H1 (cell line): ENCODE measurements around the gene FHOD1. TPM values are rescaled to one million over a fixed set of nuclear protein-coding genes. Genes with fewer than 3 reads are reported as not detected.

ENCODE experiments used
- CTCF ChIA-PET: fragments of 300-600 bp; sonication (Branson Sonifier 250); formaldehyde crosslinking; loops from one replicate; lab custom pipeline; 2021; ENCODE audit not compliant: partially characterized antibody; lab: Charles Lee
- POLR2A ChIA-PET: fragments of 300-600 bp; sonication (Branson Sonifier 250); formaldehyde crosslinking; loops from one replicate; lab custom pipeline; 2021; ENCODE audit warnings: inconsistent platforms; ENCODE audit not compliant: partially characterized antibody; lab: Charles Lee
- DNase-seq, 2 experiments: peaks; one replicate each; pipeline versions ENCODE4 v3.0.0 to v3.0.0-alpha.2; 2010 to 2022; ENCODE audit warnings: low spot score in 2 of 2, low read depth in 1 of 2, mixed read lengths in 1 of 2
- FAIRE-seq: peaks from 2 replicates; lab custom pipeline; 2011; peaks lifted over from hg19 to GRCh38; lab: Jason Lieb, UNC
- H2AFZ ChIP-seq: 2 replicates; pipeline ENCODE4 v1.8.1; 2012; ENCODE audit warnings: low read length, inconsistent platforms
- H2AK5ac ChIP-seq: 2 replicates; pipeline ENCODE4 v1.6.1; 2013; ENCODE audit warnings: low read depth, low read length
- H2BK120ac ChIP-seq: replicated peaks from 2 replicates; pipeline ENCODE3; 2013; ENCODE audit warnings: low read depth, low read length, inconsistent platforms
- H2BK12ac ChIP-seq: 2 replicates; pipeline ENCODE4 v1.6.1; 2013; ENCODE audit warnings: low read depth, low read length
- H2BK15ac ChIP-seq: 2 replicates; pipeline ENCODE4 v1.6.1; 2013; ENCODE audit warnings: low read length
- H2BK20ac ChIP-seq: 2 replicates; pipeline ENCODE4 v1.6.1; 2013; ENCODE audit warnings: low read length
- H2BK5ac ChIP-seq: 2 replicates; pipeline ENCODE4 v1.6.1; 2013; ENCODE audit warnings: low read depth, low read length
- H3K14ac ChIP-seq: 2 replicates; pipeline ENCODE4 v1.6.1; 2013; ENCODE audit warnings: inconsistent platforms; ENCODE audit not compliant: insufficient read length
- H3K18ac ChIP-seq: 2 replicates; pipeline ENCODE4 v1.6.1; 2013; ENCODE audit warnings: low read length; ENCODE audit errors: extremely low read depth
- H3K23ac ChIP-seq: 2 replicates; pipeline ENCODE4 v1.6.1; 2013; ENCODE audit warnings: inconsistent platforms; ENCODE audit not compliant: insufficient read length
- H3K23me2 ChIP-seq: 2 replicates; pipeline ENCODE4 v1.6.1; 2013; ENCODE audit warnings: low read depth, low read length
- H3K27ac ChIP-seq: 2 replicates; pipeline ENCODE4 v1.6.1; 2011; ENCODE audit warnings: low read depth, low read length, inconsistent platforms
- H3K27me3 ChIP-seq, 4 experiments: replicated peaks in 1 of 4; 1 replicate in 1 of 4; 2 replicates in 3 of 4; pipeline versions ENCODE4 v1.6.1 to v1.8.1; 2011 to 2013; ENCODE audit warnings: low read length in 3 of 4, mild to moderate bottlenecking in 3 of 4, inconsistent platforms in 2 of 4, mixed read lengths in 2 of 4, moderate library complexity in 1 of 4; ENCODE audit not compliant: control insufficient read depth in 3 of 4, insufficient read depth in 3 of 4; ENCODE audit errors: extremely low read depth in 1 of 4
- H3K36me3 ChIP-seq, 4 experiments: 2 replicates each; pipeline versions ENCODE4 v1.6.1 to v1.8.1; 2011 to 2013; ENCODE audit warnings: mild to moderate bottlenecking in 4 of 4, low read length in 3 of 4, moderate library complexity in 2 of 4, control low read depth in 1 of 4, inconsistent platforms in 1 of 4; ENCODE audit not compliant: insufficient read depth in 4 of 4, control insufficient read depth in 2 of 4
- H3K4ac ChIP-seq: replicated peaks from 2 replicates; pipeline ENCODE3; 2013; ENCODE audit warnings: low read length, low read depth, mixed read lengths, inconsistent platforms; ENCODE audit not compliant: insufficient read length
- H3K4me1 ChIP-seq, 4 experiments: replicated peaks in 1 of 4; 1 replicate in 1 of 4; 2 replicates in 3 of 4; pipeline versions ENCODE4 v1.6.1 to v1.8.1; 2011 to 2013; ENCODE audit warnings: low read length in 3 of 4, inconsistent platforms in 2 of 4, mixed read lengths in 1 of 4; ENCODE audit not compliant: insufficient read depth in 4 of 4, control insufficient read depth in 3 of 4
- H3K4me2 ChIP-seq, 2 experiments: 2 replicates each; pipeline versions ENCODE4 v1.6.1 to v1.8.1; 2011 to 2013; ENCODE audit warnings: low read depth in 2 of 2, low read length in 2 of 2, control low read depth in 1 of 2, inconsistent platforms in 1 of 2, mild to moderate bottlenecking in 1 of 2; ENCODE audit not compliant: insufficient read depth in 1 of 2
- H3K4me3 ChIP-seq, 4 experiments: fragments of 200-600, 300-600 bp in 1 of 4; sonication (generic), shearing (Covaris generic), sonication (Bioruptor Twin) in 1 of 4; 2 replicates each; pipeline versions ENCODE4 v1.5.1 to v1.8.1; 2011 to 2016; ENCODE audit warnings: low read length in 4 of 4, low read depth in 3 of 4, control low read depth in 2 of 4, inconsistent platforms in 2 of 4, mild to moderate bottlenecking in 2 of 4, mixed read lengths in 1 of 4, moderate library complexity in 1 of 4; ENCODE audit not compliant: insufficient read depth in 2 of 4; ENCODE audit errors: extremely low read depth in 1 of 4
- H3K56ac ChIP-seq: replicated peaks from 2 replicates; pipeline ENCODE3; 2013; ENCODE audit warnings: low read depth, mild to moderate bottlenecking, mixed read lengths, low read length, inconsistent platforms; ENCODE audit not compliant: insufficient read length
- H3K79me1 ChIP-seq: 2 replicates; pipeline ENCODE4 v1.6.1; 2013; ENCODE audit warnings: low read depth, low read length, control low read depth
- H3K79me2 ChIP-seq, 2 experiments: 2 replicates each; pipeline versions ENCODE4 v1.6.1 to v1.8.1; 2012 to 2013; ENCODE audit warnings: low read length in 2 of 2, mild to moderate bottlenecking in 2 of 2, inconsistent platforms in 1 of 2; ENCODE audit not compliant: insufficient read depth in 2 of 2, control insufficient read depth in 1 of 2
- H3K9ac ChIP-seq, 4 experiments: replicated peaks in 1 of 4; 1 replicate in 1 of 4; 2 replicates in 3 of 4; pipeline versions ENCODE4 v1.6.1 to v1.8.1; 2011 to 2013; ENCODE audit warnings: low read depth in 3 of 4, low read length in 3 of 4, control low read depth in 2 of 4, mild to moderate bottlenecking in 2 of 4, moderate library complexity in 2 of 4, inconsistent platforms in 1 of 4; ENCODE audit errors: extremely low read depth in 1 of 4
- H3K9me3 ChIP-seq, 2 experiments: 2 replicates each; pipeline versions ENCODE4 v1.6.1 to v1.8.1; 2012 to 2013; ENCODE audit warnings: mild to moderate bottlenecking in 2 of 2, moderate library complexity in 2 of 2, control low read depth in 1 of 2, inconsistent platforms in 1 of 2, low read depth in 1 of 2, low read length in 1 of 2, mixed read lengths in 1 of 2; ENCODE audit not compliant: insufficient read depth in 2 of 2
- H4K20me1 ChIP-seq, 2 experiments: replicated peaks in 1 of 2; 2 replicates each; pipeline versions ENCODE3 to v1.8.1; 2011 to 2013; ENCODE audit warnings: inconsistent platforms in 2 of 2, low read length in 2 of 2, mild to moderate bottlenecking in 1 of 2; ENCODE audit not compliant: insufficient read depth in 2 of 2, control insufficient read depth in 1 of 2
- H4K5ac ChIP-seq: 2 replicates; pipeline ENCODE4 v1.6.1; 2013; ENCODE audit warnings: low read length, low read depth, mixed read lengths, inconsistent platforms; ENCODE audit not compliant: insufficient read length
- H4K8ac ChIP-seq: 2 replicates; pipeline ENCODE4 v1.8.0; 2013; ENCODE audit warnings: mild to moderate bottlenecking, moderate library complexity, low read length, inconsistent platforms; ENCODE audit not compliant: insufficient read depth; ENCODE audit errors: extremely low read depth
- H4K91ac ChIP-seq: replicated peaks from 2 replicates; pipeline ENCODE3; 2013; ENCODE audit warnings: low read length, mixed read lengths, inconsistent platforms; ENCODE audit not compliant: insufficient read length
- ASH2L ChIP-seq: fragments of 200-600, 300-600 bp; sonication (generic); IDR thresholded peaks from one replicate; pipeline ENCODE4 v1.7.1; 2017; ENCODE audit warnings: low read length
- ATF2 ChIP-seq: IDR thresholded peaks from 2 replicates; pipeline ENCODE4 v1.6.1; 2012; ENCODE audit warnings: low read length, inconsistent platforms
- BCL11A ChIP-seq, 2 experiments: IDR thresholded peaks; one replicate each; pipeline ENCODE4 v1.6.1; 2011; ENCODE audit warnings: low read depth in 2 of 2, low read length in 2 of 2, mild to moderate bottlenecking in 2 of 2
- CHD2 ChIP-seq: IDR thresholded peaks from 2 replicates; pipeline ENCODE4 v1.6.1; 2012; ENCODE audit warnings: low read length, improper control_type of control experiment
- E2F6 ChIP-seq: IDR thresholded peaks from 2 replicates; pipeline ENCODE4 v1.6.1; 2012; ENCODE audit warnings: inconsistent platforms
- MAFK ChIP-seq: IDR thresholded peaks from 2 replicates; pipeline ENCODE4 v1.6.1; 2012; ENCODE audit warnings: low read depth, mild to moderate bottlenecking, improper control_type of control experiment, low read length
- NANOG ChIP-seq: IDR thresholded peaks from 2 replicates; pipeline ENCODE4 v1.6.1; 2011; ENCODE audit warnings: low read length, low read depth, mild to moderate bottlenecking, inconsistent platforms; ENCODE audit not compliant: insufficient read depth, poor library complexity, severe bottlenecking
- NRF1 ChIP-seq: IDR thresholded peaks from 2 replicates; pipeline ENCODE4 v1.6.1; 2011; ENCODE audit warnings: mild to moderate bottlenecking, low read depth, low read length, improper control_type of control experiment
- PHF8 ChIP-seq: fragments of 200-600 bp; sonication (generic); conservative IDR thresholded peaks from 2 replicates; pipeline ENCODE4 v1.7.1; 2012; ENCODE audit warnings: low read depth, mild to moderate bottlenecking, inconsistent platforms, low read length, moderate library complexity
- SP2 ChIP-seq: IDR thresholded peaks from 2 replicates; pipeline ENCODE4 v1.6.1; 2012; ENCODE audit warnings: mild to moderate bottlenecking, low read length, inconsistent platforms
- SP4 ChIP-seq: IDR thresholded peaks from 2 replicates; pipeline ENCODE4 v1.6.1; 2012; ENCODE audit warnings: low read length, inconsistent platforms
- TBP ChIP-seq: IDR thresholded peaks from 2 replicates; pipeline ENCODE4 v1.6.1; 2011; ENCODE audit warnings: low read depth, low read length, improper control_type of control experiment
- WGBS, 2 experiments: shearing (Covaris generic) in 1 of 2; methylation state at CpG; one replicate each; pipeline versions ENCODE4 v1.1.6 to v1.1.7; 2013 to 2015; ENCODE audit warnings: low lambda C conversion rate in 2 of 2, mixed read lengths in 2 of 2, inconsistent platforms in 1 of 2, low coverage in 1 of 2, missing lambda C conversion rate in 1 of 2; ENCODE audit not compliant: insufficient replicate concordance in 2 of 2, insufficient coverage in 1 of 2, insufficient read length in 1 of 2; ENCODE audit errors: extremely low coverage in 1 of 2, missing lambda C conversion rate in 1 of 2; 5-methylcytosine and 5-hydroxymethylcytosine counted together
- polyA plus RNA-seq, 7 experiments: library from polyadenylated mRNA; depleted of rRNA in 3 of 7; stranded (reverse) in 5 of 7; unstranded in 2 of 7; fragments of >200 nt in 5 of 7; fragments of 200-250 nt in 2 of 7; gene quantifications; 1 replicate in 5 of 7; 2 replicates in 1 of 7; 4 replicates in 1 of 7; pipeline versions ENCODE4 v1.2.1 to v1.2.3, GENCODE V29; 2011 to 2013; ENCODE audit warnings: missing spikeins in 2 of 7, mixed read lengths in 2 of 7
- total RNA-seq: library from RNA; stranded (reverse); fragmentation: NEBNext Ultra II Directional; extraction: Animal tissue kit (Norgen Biotek cat#: 25700); gene quantifications from 2 replicates; pipeline ENCODE4 v1.2.1, GENCODE V29; 2021

FHOD1 gene
- total and polyA plus RNA-seq, 2 of the 8 experiments (the other 6 are each of a cell fraction or from before 2014, with no cell fraction given), result 31.3 to 60.7 TPM

- Histone ChIP-seq H3K4me3 (no peak overlapping the region), H4K91ac (no peak overlapping the region), H2AFZ (no peak overlapping the region), H3K18ac (no peak overlapping the region), H2BK12ac (no peak overlapping the region), H2BK20ac (no peak overlapping the region), H3K79me1 (peaks cover 18% of the 10 kb centered on the region), H4K8ac (no peak overlapping the region), H3K56ac (no peak overlapping the region), H3K4ac (no peak overlapping the region), H4K5ac (no peak overlapping the region), H3K14ac (no peak overlapping the region), H2BK5ac (no peak overlapping the region), H2BK120ac (no peak overlapping the region), H3K23me2 (peaks cover 3% of the 10 kb centered on the region; the same call in 1 of the 2 replicates), H3K9ac (no peak overlapping the region), H3K27me3 (peaks cover 0 to 5% (median 3%) of the 10 kb centered on the region in 4 experiments; a peak in 3 of 7 replicates), H3K9me3 (no peaks in the 10 kb centered on the region), H3K27ac (no peak overlapping the region), H4K20me1 (peaks cover 0 to 1% of the 10 kb centered on the region in 2 experiments), H3K36me3 (peaks cover 0 to 2% (median 0%) of the 10 kb centered on the region in 4 experiments; a peak in 2 of 8 replicates), H2AK5ac (no peak overlapping the region), H2BK15ac (no peak overlapping the region), H3K79me2 (peaks cover 0 to 21% of the 10 kb centered on the region in 2 experiments; a peak in 2 of 4 replicates), H3K4me1 (peaks cover 16 to 29% (median 17%) of the 10 kb centered on the region in 4 experiments), H3K4me2 (no peak overlapping the region), H3K23ac (no peak overlapping the region)
- FAIRE-seq, result no peak
- POLR2A ChIA-PET, result interaction anchor here (2.2 to 6.8 kb wide), 2 partner anchors 9 to 16 kb away, joined by 11 to 111 read pairs; partner anchors contain the start of gene TMEM208
- CTCF ChIA-PET, result interaction anchor here (0.6 to 1.9 kb wide), 7 partner anchors 16 to 156 kb away, joined by 3 to 9 read pairs (median 4); no protein-coding TSS in a partner anchor
- DNase-seq, result no peak
- 89% methylated on average over 4 of the region's 4 CpGs; no CpG with 5 or more reads in 1 of the 2 experiments for WGBS, 2 experiments
- no peak for TF ChIP-seq CHD2
- TF ChIP-seq NANOG, result no peak
- TF ChIP-seq MAFK, result no peak
- TF ChIP-seq ASH2L, result no peak
- TF ChIP-seq E2F6, result no peak
- TF ChIP-seq ATF2, result no peak
- TF ChIP-seq PHF8, result no peak
- TF ChIP-seq NRF1, result no peak
- no peak for TF ChIP-seq BCL11A (IDR thresholded peaks at IDR 0.05; ENCODE audit: low read depth in 2 of 2, low read length in 2 of 2)
- no peak for TF ChIP-seq SP4
- no peak for TF ChIP-seq SP2
- no peak for TF ChIP-seq TBP
Observed at GRCh38 chr16:67243481-67243880, 3.8 kb downstream of the FHOD1 start.
